Measurements from ENCODE around the gene CELF4. TPM values are rescaled to one million over a fixed set of nuclear protein-coding genes. Genes with fewer than 3 reads are reported as not detected.

CELF4 gene
- total RNA-seq, 1 donor from 2014 or later = not detected

GRCh38 chr18:37473195-37473840 lies 92.3 kb downstream of the CELF4 start:
- DNase-seq (ENCODE audit: low read depth) = no peak

- DNase-seq (ENCODE audit: low read depth) = no peak
These were observed 94.0 kb downstream of the CELF4 start for GRCh38 chr18:37471637-37472036.

GRCh38 chr18:37470986-37471385 lies 94.6 kb downstream of the CELF4 start:
- no peak for DNase-seq (ENCODE audit: low read depth)

GRCh38 chr18:37467002-37467662 lies 98.5 kb downstream of the CELF4 start:
- no peak for DNase-seq (ENCODE audit: low read depth)

GRCh38 chr18:37465958-37466357 lies 99.6 kb downstream of the CELF4 start:
- no peak for DNase-seq (ENCODE audit: low read depth)

GRCh38 chr18:37464257-37464656 lies 101.3 kb downstream of the CELF4 start:
- DNase-seq (ENCODE audit: low read depth) = no peak

GRCh38 chr18:37461329-37461728 lies 104.3 kb downstream of the CELF4 start:
- DNase-seq (ENCODE audit: low read depth) = peak; percentile 37

GRCh38 chr18:37460604-37461003 lies 105.0 kb downstream of the CELF4 start:
- DNase-seq (ENCODE audit: low read depth) = peak; percentile 57

- no peak for DNase-seq (ENCODE audit: low read depth)
These were observed 106.9 kb downstream of the CELF4 start for GRCh38 chr18:37458697-37459096.

GRCh38 chr18:37457753-37458152 lies 107.8 kb downstream of the CELF4 start:
- no peak for DNase-seq (ENCODE audit: low read depth)

- DNase-seq (ENCODE audit: low read depth) = no peak
These were observed 108.3 kb downstream of the CELF4 start for GRCh38 chr18:37457341-37457740.

GRCh38 chr18:37456873-37457272 lies 108.7 kb downstream of the CELF4 start:
- DNase-seq (ENCODE audit: low read depth) = no peak

GRCh38 chr18:37456395-37456794 lies 109.2 kb downstream of the CELF4 start:
- DNase-seq (ENCODE audit: low read depth) = no peak

- DNase-seq (ENCODE audit: low read depth) = no peak
These were observed 111.8 kb downstream of the CELF4 start for GRCh38 chr18:37453752-37454151.

GRCh38 chr18:37452682-37453385 lies 112.8 kb downstream of the CELF4 start:
- no peak for DNase-seq (ENCODE audit: low read depth)

- no peak for DNase-seq (ENCODE audit: low read depth)
These were observed 113.6 kb downstream of the CELF4 start for GRCh38 chr18:37452015-37452414.

GRCh38 chr18:37451239-37451825 lies 114.3 kb downstream of the CELF4 start:
- no peak for DNase-seq (ENCODE audit: low read depth)

GRCh38 chr18:37450434-37451132 lies 115.0 kb downstream of the CELF4 start:
- no peak for DNase-seq (ENCODE audit: low read depth)

GRCh38 chr18:37449618-37450017 lies 116.0 kb downstream of the CELF4 start:
- no peak for DNase-seq (ENCODE audit: low read depth)

- no peak for DNase-seq (ENCODE audit: low read depth)
These were observed 116.7 kb downstream of the CELF4 start for GRCh38 chr18:37448946-37449345.

All from myocyte (in vitro differentiated cells).